GM12872 (cell line): ENCODE data around the gene PRRT1.

Source experiments
- CTCF ChIP-seq: IDR thresholded peaks from 3 replicates; pipeline ENCODE4 v1.5.1; 2011; ENCODE audit warnings: low read depth, mild to moderate bottlenecking, low read length, moderate library complexity; ENCODE audit not compliant: insufficient read depth

Gene PRRT1

GRCh38 chr6:32190054-32190851 is 38.5 kb upstream of the PRRT1 start, which contains the start of gene PBX2:
TSS of gene PBX2 (minus strand) at chr6:32190202. CDS start at chr6:32189915, 287 bp downstream.
- TF ChIP-seq CTCF = no peak

- TF ChIP-seq CTCF = no peak
These were observed 38.0 kb upstream of the PRRT1 start for GRCh38 chr6:32189742-32190053.

GRCh38 chr6:32189069-32189741 is 37.5 kb upstream of the PRRT1 start:
- no peak for TF ChIP-seq CTCF

GRCh38 chr6:32188381-32189068 is 36.8 kb upstream of the PRRT1 start:
- TF ChIP-seq CTCF = no peak

- TF ChIP-seq CTCF = no peak
These were observed 35.4 kb upstream of the PRRT1 start for GRCh38 chr6:32187009-32187709.

GRCh38 chr6:32184084-32184640 is 32.4 kb upstream of the PRRT1 start, which contains the start of gene AGER:
TSS of gene AGER (minus strand) at chr6:32184253. CDS start at chr6:32184222, 31 bp downstream.
- TF ChIP-seq CTCF = no peak
